Stimulated activated CD4-positive, alpha-beta T cell treated with anti-CD3 and anti-CD28 coated beads, TNF-alpha, amount 100 ng/mL, for 48 hours (primary cell): ENCODE results near the gene HOMER2.
"Not testable (repeated sequence)": the region's sequence is repeated elsewhere in the genome, so short reads cannot be mapped to it uniquely, and the experiment has no call there.

Experiments used
- DNase-seq, 3 donors: peaks; one replicate each; pipeline ENCODE4 v3.0.0-alpha.2; 2020; ENCODE audit warnings: low read depth in 3 of 3

HOMER2 gene

DNA sequence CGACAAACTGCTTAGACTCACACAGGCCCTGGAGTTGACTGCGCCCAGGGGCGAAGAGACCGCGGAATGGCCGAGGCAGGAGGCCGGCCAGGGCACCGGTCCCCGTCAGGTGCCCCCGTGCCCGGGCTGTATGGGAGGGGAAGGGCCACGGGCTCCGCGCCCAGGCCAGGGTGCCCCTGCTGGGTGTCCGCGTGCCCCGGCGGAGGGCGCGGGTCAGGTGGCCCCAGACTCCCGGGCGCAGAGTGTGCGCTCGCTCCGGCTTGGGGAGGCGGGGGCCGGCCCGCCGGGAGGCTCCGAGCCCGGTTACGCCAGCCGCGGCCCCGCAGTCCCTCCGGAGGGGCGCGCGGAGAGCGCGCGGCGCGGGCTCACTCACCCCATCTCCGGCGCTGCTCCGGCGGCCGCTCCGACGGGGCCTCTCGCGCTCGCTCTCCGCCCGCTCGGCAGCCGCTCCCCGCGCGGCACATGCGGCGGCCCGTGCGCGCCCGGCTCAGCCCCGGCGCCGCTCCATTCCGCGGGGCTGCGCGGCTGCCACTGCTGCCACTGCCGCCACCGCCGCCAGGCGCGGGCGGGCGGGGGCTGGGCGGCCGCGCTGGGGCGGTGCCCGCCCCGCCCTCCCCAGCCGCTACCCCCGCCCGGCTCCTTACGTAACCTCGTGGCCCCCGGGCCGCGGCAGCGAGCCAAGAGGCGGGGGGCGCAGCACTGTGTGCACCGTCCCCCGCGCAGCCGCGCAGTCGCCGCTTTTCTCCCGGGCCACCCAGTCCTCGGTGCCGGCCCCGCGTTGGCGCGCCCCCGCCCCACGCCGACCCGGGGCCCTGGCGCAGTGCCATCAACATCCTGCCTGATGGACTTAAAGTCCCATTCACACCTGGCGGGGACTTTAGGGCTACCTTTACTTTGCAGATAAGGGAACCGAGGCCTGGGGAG is at the start of gene HOMER2:
Gene HOMER2 (minus strand): TSS at position 563 of the 924 bp plus-strand sequence. CDS start 185 bp downstream, at position 378.
- DNase-seq = no peak

DNA sequence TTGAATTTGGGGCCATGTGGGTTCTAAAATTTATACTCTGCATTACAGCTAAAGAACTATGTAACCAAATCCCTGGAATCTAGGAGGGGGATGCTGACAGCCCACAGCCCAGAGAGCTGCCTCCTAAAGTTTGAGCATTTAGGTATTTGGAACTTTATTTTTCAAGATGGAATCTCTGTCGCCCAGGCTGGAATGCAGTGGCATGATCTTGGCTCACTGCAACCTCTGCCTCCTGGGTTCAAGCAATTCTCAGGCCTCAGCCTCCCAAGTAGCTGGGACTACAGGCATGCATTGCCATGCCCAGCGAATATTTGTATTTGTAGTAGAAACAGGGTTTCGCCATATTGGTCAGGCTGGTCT is 48.1 kb upstream of the HOMER2 start:
- DNase-seq = not testable (repeated sequence)

DNA sequence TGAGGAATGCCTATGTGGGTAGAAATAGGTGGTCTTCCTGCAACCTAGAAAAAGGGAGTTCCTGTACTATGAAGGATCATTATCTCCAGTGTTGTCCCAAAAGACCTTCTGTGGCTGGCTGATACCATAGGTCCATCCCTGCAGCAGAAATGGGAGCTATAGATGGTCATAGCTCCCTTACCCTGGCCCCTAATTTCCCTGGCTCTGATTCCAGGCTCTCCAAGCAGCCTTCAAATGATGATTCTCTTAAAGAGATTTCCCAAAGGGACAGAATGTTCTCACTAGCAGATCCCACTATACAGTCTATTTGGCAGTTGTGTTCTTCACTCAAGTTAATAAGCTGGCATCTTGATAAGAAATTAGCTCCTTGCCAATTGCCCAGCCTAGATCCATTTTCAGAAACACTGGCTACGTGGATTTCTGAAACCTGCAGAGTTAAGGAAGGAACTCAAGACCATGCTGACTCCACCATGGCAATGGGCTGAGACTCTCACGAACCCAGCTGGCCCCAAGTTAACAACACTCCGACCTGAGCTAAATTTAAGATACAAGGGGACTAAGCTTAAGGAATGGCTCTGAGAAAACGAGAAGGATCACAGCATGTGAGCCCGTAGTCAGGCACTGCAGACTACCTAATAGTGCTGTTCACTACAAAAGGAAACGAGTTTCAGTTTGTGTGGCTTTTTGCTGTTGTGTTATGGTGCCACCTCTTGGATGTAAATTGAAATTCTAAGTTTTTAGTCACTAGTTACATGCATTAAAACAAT is 47.6 kb upstream of the HOMER2 start:
- no peak for DNase-seq

DNA sequence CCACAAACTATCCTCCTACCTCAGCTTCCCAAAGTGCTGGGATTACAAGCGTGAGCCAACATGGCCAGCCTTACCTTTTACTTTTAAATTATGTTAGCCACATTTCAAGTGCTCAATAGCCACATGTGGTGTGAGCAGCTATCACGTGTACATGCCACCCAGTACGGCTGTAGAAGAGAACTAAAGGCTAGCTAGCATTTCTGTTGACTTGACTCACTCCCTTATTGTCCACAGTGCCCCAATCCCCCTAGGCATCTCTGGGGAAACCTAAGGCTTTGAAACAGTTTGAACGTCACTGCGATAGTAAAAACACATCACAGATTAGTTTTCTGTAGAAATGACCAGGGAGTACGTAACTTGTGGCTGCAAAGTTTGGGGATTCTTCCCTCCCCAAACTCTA is 46.9 kb upstream of the HOMER2 start:
- DNase-seq = no peak

DNA sequence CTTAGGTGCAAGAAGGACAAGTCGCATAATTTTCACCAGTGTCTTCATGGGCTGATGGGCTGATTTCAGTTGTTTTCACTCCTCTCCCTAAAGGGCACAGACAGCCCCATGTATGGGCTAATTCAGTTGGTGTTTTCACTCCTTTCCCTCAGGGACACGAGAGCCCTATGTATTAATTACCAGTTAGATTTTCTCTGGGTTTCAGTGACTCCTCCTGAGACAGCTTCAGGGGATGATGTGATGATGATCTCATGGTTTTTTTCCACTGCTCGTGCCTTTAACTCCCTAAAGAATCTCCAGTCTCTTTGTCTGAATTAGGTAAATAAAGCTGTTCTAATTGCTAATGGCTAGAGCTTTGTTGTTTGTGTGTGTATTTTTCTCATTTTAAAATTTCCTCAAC is 43.4 kb upstream of the HOMER2 start:
- DNase-seq = no peak

DNA sequence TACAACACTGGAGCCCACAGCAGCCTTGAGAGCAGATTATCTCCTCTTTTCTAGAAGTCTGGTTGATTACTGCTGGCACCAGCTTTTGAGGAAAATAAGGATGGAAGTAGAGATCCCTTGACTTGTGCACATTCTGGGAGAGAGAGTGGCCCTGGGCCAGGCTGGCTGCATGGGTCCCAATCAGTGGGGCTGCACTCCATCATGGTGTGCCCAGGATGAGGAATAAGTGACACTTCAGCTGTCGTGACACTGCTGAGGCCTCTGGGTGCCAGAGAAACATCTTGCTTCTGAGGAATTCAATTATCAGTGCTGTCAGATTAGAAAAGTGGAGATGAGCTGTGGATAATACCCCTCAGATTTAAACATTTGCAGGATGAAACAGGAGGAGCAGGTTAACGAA is 42.6 kb upstream of the HOMER2 start:
- DNase-seq = no peak

DNA sequence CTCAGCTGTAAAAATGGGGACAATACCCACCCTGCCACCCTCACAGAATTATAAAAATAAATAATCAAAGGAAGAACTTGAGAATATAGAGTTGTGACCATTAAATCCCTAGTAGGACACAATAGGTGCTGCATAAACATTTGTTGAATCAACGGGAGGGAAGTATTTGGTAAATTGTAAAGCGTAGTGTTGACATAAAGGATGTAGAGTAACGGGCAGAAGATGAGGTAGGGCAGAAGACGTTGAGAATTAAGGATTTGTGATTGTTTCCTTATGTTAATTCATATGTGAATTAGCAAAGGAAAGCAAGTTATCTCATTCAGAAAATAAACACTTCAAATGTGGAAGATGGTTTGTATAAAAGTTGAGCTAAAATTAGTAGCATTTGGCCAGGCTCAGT is 40.6 kb upstream of the HOMER2 start:
- no peak for DNase-seq

DNA sequence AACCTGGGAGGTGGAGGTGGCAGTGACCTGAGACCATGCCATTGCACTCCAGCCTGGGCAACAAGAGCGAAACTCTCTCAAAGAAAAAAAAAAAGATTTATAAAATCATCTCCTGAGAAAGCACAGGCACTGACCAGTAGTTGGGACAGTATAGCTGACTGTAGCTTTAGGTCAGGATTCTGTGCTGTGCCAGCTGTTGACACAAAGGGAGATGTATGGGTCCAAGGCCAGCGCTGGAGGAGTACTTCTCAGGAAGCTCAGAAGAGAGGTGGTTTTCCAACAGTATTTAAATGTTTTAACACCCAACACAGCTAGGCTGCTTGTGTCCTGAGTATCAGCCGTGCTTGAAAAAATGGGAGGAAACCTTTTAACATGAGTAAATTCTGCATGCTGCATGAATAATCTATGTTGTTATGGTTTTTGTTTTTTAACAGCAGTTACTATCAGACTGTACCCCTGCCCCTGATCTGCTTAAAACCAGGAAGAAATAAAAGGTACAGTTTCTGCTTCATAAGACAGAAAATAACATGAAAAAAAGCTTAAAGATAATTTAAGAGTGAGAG is 40.0 kb upstream of the HOMER2 start:
- DNase-seq = no peak

DNA sequence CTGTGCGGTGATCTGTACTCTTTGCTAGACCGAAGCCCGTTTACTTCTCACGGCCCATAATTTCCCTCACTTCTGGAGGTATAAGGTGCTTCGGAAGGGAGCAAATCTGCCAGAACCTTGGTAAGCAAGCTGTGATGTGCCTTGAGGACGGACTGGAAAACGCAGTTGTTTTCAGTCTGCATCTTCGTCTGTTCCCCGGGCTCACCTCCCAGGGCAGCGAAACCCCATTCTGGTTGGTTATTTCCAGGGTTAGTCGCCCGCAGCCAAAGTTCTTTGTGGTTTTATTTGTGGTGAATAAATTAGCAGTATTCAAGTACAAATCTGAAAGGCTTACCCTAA is 33.9 kb upstream of the HOMER2 start:
- DNase-seq = peak in 1 of 3 donors; percentile 4

DNA sequence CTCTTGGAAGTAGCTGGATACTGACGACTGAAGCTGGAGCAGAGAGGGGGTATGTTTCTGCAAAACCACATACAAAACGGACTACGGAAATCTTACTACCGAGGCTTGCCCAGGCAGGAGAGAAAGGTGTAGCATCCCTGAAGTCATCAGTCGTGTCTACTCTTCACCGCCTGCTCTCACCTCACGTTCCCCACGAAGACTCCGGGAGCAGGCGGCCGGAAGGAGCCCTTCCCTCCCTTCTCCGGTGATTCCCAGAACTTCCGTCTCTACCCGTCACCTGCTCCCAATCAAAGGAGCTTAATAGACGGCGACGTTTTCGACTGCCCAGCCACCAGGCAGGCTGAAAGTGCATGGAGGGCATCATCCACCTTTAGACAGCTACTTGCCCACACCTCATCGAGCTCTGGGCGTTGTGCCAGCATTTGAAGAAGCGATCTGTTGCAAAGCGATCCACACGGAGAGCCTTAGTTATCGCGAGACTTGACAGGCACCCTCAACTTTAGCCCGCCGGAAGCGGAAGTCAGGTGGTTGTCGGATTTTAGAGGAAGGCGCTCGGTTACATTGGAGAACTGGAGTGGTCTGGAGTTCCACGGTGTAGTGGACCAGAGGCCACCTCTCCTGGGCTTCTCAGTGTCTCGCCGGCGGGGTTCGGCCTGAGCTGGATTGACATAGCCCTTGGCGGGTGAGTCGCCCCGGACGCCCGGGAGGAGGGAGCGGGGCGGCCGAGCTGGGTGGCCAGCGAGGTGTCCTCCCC is 33.3 kb upstream of the HOMER2 start, which contains the start of gene RAMAC:
Gene RAMAC (plus strand): TSS at position 523 of the 754 bp plus-strand sequence. CDS start 2,809 bp downstream, outside the sequence.
- DNase-seq = peak; percentile 83 to 87 (median 84)

DNA sequence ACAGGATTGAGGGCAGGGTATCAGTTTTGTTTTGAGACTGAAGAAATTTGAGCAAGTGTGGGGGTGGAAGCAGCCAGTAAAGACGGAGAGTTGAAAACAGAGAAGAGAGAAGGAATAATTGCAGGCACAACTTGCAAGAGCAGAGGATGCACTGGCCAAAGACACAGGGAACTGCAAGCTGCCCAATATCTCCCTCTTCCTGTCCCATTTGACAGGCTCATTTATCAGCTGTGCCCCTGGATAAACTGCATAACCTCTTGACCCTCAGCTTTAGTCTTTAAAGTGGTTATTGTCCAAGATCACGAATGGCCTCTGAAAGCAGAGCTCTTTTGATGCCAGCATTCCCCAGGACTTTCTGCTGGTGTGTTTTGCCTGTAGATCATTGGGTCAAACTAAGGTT is 28.5 kb upstream of the HOMER2 start:
- no peak for DNase-seq

DNA sequence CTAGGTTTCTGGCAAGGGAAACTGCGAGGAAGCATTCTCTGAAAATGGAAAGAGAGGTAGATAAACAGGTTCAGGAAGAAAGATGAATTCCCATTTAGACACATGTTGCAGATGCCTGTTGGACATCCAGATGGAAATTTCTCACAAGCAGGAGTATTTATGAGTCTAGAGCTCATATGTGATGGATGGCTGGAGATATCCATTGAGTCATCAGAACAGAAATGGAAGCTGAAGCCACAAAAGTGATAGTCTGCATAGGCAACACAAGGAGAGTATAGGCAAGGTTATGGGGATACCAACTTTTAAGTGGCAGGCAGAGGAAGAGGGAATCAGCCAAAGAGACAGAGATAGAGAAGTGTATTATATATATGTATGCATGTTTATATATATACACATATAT is 27.2 kb upstream of the HOMER2 start:
- DNase-seq = no peak

DNA sequence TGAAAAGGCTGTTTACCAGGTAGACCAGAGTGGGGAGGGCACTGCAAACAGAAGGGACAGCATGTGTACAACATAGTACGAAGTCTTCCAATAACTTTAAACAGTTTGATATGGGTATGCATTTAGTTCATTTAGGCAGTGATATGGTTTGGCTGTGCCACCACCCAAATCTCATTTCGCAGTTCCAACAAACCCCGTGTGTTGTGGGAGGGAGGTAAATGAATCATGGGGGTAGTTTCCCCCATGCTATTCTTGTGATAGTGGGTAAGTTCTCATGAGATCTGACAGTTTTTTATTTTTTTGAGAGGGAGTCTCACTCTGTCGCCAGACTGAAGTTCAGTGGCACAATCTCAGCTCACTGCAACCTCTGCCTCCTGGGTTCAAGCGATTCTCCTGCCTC is 25.9 kb upstream of the HOMER2 start:
- no peak for DNase-seq

DNA sequence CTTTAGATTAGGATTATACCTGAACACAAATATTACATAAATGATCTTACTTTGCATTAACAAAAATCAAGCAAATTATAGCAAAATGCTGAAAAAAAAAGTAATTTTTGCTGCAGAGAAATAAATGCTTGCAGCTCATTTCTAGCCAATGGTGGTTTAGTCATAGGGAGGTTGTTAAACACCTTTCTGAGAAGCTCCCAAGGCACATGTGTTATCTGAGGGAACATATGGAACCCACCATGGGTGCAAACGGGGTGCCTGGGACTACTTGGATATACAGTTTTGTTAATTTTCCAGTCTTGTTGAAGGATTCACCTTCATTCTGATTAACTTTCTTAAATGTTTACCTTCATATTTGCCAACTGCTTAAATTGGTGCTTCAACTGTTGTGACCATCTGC is 24.6 kb upstream of the HOMER2 start:
- no peak for DNase-seq

DNA sequence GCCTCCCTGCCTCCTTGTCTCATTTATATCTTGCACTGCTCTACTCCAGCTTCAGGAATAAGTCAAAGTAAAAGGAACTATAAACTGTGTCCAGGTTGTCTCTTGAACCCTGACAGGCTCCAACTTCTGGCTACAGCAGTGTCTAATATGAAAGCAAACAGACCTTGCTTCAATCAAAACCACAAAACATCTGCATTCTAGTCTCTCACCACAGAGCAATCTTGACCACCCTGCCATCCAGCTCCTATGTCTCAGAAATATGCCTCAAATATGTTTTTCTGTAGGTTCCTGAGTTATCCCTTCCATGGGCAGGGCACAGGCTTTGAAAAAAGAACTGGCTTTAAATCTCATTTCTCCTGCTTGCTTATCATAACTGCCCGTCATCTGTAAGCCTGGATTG is 20.5 kb upstream of the HOMER2 start:
- no peak for DNase-seq

DNA sequence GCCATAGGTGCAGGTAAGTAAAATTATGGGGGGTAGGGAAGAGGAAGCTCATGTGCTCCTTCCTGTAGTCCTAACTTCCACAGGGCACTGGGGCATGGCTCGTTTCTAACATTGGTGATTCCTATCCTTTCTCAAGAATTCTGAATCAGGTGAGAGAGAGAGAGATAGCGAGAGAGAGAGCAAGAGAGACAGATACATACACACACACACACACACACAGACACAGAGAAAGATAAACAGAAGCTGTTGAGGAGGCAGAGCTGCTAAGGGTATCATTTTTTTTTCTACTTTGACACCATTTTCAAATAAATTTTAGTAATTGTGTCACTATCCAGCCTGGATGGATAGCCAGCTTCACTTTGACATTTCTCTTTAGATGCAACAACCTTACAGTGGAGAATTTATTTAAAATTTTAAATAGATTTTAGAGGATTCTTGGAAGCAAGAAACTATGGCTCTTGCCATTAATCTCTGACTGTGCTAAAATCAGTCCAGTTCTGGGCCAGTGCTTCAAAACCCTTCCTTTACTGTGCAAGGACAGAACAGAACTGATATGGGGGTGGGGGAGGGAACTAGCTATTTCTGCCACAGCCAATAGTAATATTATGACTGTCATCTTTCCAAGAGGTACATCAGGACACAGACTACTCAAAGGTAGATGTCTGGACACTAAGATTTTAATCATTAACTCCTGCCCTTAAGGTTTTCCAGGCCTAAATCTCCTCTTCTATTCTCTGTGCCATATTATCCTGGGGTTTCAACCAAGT is 18.9 kb upstream of the HOMER2 start:
- DNase-seq = no peak

DNA sequence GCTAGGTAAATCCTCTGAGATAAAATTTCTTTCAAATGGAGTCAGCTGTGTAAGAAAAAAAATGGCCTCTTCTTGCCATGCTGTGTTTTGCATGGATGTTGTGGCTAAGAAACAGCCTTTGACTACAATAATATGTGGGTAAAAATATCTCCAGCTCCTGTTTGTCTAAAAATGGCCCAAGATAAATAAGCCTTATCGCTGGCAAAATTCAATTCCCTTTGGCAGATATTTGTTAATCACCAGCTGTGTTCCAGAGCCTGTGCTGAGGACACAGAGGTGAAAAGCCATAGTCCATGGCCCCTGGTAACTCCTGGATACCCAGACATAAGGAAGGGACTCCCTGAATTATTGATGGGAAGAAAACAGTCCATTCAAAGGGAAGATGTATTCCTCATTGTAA is 18.2 kb upstream of the HOMER2 start:
- no peak for DNase-seq

DNA sequence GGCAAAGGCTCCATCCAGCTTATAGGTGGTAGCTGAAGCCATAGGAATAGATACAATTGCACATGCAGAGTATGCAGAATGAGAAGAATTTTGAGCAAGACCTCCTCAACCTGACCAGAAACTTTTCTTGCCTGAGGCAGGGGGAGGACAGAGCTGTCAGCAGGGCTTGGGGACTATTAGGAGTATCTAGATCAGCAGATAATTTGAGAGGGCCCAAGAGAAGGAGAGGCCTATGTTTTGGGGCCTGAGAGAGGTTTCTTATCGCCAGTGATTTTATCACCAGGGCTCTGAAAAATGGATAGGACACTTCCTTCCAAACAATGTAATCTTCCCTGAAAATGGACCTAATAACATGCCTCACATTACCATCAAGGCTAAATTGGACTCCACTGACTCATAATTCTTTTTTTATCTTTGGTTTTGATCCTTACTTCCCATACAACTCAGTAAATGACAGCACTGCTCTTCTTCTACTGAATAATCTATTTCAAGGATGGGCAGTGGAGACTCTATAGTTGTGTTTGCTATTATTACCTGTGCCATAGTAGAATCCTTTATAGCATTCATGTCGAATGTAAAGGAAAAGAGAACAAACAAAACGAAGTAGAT is 17.7 kb upstream of the HOMER2 start:
- DNase-seq = no peak

DNA sequence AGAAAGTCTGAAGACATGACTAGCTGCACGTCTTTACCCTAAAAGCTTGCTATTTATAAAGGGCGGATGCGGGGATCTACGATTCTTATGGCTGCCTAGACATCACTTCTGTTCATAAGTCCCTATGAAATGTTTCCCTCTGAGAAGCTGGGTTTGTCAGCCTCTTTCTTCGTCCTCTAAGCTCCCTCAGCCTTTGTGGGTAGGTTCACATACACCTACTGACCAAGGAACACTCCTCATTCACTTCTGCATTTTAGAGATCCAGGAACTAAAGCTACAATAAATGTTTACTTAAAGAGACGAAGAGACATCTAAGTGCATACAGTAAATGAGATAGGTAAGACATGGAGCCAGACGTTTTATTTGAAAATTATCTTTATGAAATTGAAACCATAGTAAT is 16.8 kb upstream of the HOMER2 start:
- DNase-seq = no peak

DNA sequence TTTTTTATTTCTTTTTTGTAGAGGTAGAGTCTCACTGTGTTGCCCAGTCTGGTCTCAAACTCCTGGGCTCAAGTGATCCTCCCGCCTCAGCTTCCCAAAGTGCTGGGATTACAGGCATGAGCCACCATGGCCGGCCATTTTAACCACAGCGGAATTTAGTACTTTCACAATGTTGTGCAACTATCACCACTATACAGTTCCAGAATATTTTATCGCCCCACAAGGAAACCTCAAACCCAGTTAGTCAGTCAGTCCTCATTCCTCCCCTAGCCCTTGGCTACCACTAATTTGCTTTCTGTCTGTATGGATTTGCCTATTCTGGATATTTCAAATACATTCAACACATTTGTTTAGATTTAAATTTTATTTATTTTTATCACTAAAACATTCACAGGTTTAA is 15.5 kb upstream of the HOMER2 start:
- DNase-seq = no peak

DNA sequence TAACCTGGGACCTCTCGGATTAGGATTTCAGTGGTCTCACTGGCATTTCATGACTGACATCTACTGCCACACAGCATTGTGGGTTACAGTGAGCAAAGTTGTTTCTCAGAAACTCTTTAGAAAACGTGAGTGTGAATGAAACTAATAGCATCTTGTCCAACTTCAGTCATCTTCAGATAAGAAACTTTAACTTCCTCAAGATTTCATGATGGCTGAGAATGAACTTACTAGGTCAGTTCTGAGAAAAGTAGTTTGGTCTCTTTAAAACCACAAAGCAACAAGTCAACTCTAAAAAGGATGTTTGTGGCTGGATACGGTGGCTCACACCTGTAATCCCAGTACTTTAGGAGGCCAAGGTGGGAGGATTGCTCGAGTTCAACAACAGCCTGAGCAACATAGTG is 14.2 kb upstream of the HOMER2 start:
- no peak for DNase-seq
